Left lobe of liver (tissue), 2 donors: ENCODE measurements around the gene HOXD10. TPM values are rescaled to one million over a fixed set of nuclear protein-coding genes. Genes with fewer than 3 reads are reported as not detected.

Experiments
- ATAC-seq: fragments of 200-7000 bp; cut with Tn5 transposase; one replicate; pipeline ENCODE4 v1.9.1; 2020; ENCODE audit warnings: mild to moderate bottlenecking, moderate library complexity
- DNase-seq: peaks from one replicate; pipeline ENCODE4 v3.0.0-alpha.2; 2020; ENCODE audit warnings: low spot score
- total RNA-seq: library from RNA; stranded (reverse); gene quantifications from one replicate; pipeline ENCODE4 v1.2.1, GENCODE V29; 2021
- donor health status: DM: no; HTN: no; CAD: no; lungs with moderate emphysema.
- donor health status: DM: no; HTN: yes; CAD: no.

Gene HOXD10
- total RNA-seq, 1 donor from 2014 or later: not detected

DNA sequence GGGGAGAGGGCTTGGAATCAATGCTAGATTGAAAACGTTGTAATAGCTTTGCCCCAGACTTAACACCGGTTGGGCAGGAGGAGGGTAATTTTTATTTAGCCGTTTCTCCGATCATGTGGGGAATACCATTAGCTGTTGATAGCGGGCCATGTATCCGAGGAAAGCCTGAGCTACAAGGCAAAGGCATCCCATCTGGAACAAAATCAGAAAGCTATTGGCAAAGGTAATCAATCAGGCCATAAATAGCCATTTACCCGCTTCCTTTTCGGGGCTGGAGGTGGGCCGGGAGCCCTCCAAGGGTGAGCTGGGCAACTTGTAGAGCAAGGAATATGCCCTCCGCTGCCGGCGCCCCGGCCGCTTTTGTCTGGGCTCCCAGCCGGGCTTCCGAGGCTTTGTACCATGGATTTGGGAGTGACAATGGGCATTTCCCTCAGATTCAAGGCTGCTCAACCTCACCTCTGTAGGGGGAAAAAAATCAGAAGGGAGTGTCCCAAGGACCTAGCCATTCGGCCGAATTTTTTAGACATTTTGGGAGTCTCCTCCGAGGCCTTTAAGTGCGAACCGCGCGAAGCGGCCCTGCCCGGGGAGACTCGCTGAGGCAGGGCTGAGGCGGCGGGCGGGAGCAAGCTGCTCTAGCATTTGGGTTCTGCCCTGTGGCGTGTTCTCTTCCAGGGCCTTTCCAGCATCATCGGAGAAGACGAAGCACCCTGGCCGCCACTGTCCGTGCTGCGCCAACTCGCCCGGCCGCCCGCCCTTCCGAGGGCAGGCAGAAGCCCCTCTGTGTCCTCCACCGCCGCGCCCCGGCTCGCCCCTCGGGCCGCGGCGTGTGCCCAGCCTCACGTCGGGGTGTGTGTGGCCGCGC, 4.8 kb downstream of the HOXD10 start:
- ATAC-seq: no peak
- DNase-seq: no peak

DNA sequence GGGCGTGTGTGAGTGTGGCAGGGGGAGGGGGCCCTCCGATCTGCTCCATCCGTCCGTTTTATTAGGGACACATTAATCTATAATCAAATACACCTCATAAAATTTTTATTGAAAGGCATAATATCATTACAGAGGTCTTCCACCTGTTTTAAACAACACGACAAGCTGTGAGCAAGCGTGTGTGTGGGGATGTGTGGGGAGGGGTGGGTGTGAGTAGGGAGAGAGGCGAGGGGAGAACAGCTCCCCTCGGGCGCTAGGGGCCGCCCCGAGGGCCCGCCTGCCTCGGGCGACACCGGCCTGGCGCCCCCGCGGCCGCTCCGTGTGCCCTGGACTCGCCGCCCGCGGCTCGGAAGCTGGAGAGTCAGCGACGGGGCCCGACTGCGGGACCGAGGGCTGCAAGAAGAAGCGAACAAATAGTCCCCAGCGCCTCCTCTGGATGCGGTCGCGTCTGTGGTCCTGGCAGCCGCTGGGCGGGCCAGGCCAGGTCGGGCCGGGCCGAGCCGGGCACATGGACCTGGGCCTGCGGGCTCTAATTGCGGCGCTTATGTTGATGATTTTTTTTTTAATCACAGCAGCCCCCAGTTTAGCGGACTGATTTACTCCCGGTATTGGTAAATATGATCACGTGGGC, 5.6 kb downstream of the HOXD10 start:
- DNase-seq (no peak), ATAC-seq (no peak)

DNA sequence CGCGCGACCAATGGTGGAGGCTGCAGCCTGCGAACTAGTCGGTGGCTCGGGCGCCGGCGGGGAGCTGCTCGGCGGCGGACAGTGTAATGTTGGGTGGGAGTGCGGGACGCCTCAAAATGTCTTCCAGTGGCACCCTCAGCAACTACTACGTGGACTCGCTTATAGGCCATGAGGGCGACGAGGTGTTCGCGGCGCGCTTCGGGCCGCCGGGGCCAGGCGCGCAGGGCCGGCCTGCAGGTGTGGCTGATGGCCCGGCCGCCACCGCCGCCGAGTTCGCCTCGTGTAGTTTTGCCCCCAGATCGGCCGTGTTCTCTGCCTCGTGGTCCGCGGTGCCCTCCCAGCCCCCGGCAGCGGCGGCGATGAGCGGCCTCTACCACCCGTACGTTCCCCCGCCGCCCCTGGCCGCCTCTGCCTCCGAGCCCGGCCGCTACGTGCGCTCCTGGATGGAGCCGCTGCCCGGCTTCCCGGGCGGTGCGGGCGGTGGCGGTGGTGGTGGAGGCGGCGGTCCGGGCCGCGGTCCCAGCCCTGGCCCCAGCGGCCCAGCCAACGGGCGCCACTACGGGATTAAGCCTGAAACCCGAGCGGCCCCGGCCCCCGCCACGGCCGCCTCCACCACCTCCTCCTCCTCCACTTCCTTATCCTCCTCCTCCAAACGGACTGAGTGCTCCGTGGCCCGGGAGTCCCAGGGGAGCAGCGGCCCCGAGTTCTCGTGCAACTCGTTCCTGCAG, 6.3 kb downstream of the HOXD10 start, which contains the start of gene HOXD9:
Gene HOXD9, plus strand, starts transcription at position 37 of the 728 bp plus-strand sequence. Its CDS starts 50 bp downstream, at position 87.
- no peak for ATAC-seq
- DNase-seq: no peak

- ATAC-seq (no peak), DNase-seq (no peak)
Observed at GRCh38 chr2:176123411-176124109, 7.0 kb downstream of the HOXD10 start.

- no peak for DNase-seq
- no peak for ATAC-seq
Observed at GRCh38 chr2:176124110-176124946, 7.8 kb downstream of the HOXD10 start.

- ATAC-seq (no peak), DNase-seq (no peak)
Observed at GRCh38 chr2:176124947-176125771, 8.6 kb downstream of the HOXD10 start.

- DNase-seq (no peak), ATAC-seq (no peak)
Observed at GRCh38 chr2:176125772-176126054, 9.1 kb downstream of the HOXD10 start.

DNA sequence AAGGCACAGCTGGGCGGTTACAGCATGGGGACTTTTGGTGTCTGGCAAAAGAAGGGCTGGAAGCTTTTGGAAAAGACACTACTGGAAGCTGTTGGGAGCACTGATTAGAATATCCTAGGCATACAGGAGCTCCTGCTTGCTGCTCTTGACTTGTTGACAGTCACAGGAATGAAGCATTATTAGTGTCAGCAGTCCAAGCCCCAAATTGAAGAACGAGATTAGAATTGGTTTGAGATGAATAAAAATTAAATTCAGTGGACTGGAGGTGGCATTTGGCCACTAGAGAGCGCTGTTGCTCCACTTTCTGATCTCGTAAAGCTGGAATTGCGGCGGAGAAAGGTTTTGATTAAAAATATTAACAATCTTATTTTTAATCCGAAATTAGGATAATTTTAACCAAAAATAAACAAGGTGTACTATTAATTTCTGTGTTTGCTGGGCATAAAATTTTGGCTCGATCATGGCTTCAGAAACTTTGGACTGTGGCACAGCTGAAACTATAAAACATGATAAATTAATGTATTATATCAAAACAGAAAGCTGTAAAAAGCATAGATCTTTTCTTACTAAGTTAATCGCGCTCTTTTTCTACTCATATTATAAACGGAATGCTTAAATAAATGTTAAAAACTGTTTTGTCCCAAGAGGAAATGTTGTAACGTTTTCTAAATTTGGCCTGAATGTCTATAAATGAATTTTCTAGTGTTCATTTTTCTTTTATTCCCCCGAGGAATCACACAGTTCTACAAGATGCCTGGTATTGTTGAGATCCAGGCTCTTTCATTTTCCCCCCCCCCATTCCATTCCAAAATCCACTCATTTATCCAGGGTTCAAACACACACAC, 10.6 kb downstream of the HOXD10 start:
- peak; percentile 72 for ATAC-seq
- DNase-seq: peak; percentile 62

GRCh38 chr2:176127774-176128072, 11.1 kb downstream of the HOXD10 start:
- DNase-seq: no peak
- ATAC-seq: no peak

DNA sequence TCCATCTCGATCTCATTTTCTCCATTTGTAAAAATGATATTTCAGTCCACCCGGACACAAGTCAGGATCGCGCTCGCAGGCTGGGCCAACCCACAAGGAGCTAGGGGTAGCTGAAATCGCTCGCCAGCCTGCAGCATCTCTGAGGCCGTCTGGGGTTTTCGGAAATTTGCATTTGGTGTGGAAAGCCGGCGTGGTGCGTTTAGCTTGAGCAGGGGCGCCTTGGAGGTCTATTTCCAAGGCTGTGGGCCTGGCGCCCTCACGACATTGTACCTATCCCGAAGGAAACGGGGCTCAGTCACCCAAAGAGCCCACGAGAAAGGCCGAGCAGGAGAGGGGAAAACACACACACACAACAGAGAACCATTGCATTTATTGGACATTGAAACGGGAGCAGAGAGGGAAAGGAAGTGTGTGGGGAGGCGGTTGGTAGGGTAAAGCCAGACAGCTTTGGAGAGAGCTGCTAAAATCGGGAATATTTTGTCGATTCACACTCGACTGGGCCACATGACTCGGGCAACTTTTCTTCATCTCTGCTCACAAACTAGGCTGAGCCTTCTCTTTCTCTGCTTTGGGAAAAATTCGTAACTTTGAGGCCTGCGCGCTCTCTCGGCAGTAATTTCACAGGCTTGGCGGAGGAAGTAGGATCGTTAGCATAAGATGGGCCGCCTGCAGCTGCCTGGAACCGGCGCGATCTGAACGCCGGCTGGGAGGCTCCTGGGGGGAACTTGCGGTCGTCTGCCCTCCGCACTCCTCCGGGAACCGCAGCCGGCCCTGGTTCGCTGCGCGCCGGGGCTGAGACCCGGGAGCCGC, 11.8 kb downstream of the HOXD10 start:
- DNase-seq: no peak
- ATAC-seq: no peak

- ATAC-seq: peak; percentile 13
- DNase-seq: no peak
Observed at GRCh38 chr2:176128982-176129796, 12.6 kb downstream of the HOXD10 start, which contains the start of gene HOXD8. TSS of gene HOXD8 (plus strand) at chr2:176129705. CDS start at chr2:176130367, 662 bp downstream.

DNA sequence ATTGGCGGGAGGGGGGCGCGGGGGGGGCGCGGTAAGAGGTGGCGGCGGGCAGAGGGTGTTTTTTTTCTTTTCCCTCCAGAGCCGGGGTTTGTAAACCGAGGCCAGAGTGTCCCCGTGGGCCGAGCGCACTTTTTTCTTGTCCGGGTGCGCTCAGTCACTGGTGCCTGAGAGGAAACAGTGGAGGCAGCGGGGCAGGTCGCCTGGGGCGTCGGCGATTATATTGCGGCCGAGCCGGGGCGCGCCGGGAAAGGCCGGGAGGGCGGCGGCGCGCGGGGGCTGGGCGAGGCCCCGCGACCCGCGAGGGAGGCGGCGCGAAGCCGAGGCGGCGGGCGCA, 13.2 kb downstream of the HOXD10 start:
- DNase-seq (no peak), ATAC-seq (no peak)

GRCh38 chr2:176130147-176130956, 13.8 kb downstream of the HOXD10 start:
- DNase-seq (no peak), ATAC-seq (no peak)

GRCh38 chr2:176130957-176131847, 14.6 kb downstream of the HOXD10 start:
- DNase-seq (no peak), ATAC-seq (no peak)

DNA sequence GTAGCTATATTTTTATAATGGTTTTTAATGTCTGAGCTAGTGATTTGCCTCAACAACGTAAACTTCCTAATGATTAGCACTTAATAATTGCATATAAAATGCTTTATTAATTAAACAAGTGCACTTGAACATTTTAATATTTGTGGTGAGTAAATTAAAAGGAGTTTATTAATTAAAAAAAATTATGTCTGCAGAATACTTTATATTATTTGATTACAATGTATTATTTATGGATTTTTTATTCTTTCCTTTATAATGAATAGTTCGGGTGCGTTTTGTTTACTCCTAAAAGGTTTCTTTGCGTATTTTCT, 15.2 kb downstream of the HOXD10 start:
- no peak for ATAC-seq

More for the DNA sequence above, 15.2 kb downstream of the HOXD10 start:
- DNase-seq: no peak
